GM23338 (cell line): ENCODE measurements around the gene MSANTD7. TPM values are rescaled to one million over a fixed set of nuclear protein-coding genes. Genes with fewer than 3 reads are reported as not detected.
A peak's percentile ranks its signal among the peaks of the same experiment; 100 is the strongest.

Experiments
- ATAC-seq: fragments of 200-7000 bp; cut with Tn5 transposase; 3 replicates; pipeline ENCODE4 v1.9.1; 2020
- DNase-seq: peaks from one replicate; pipeline ENCODE4 v3.0.0-alpha.2; 2015; ENCODE audit warnings: low spot score
- H2AFZ ChIP-seq: fragments of 200-600 bp; sonication (generic); 2 replicates; pipeline ENCODE4 v1.8.0; 2016; ENCODE audit warnings: antibody characterized with exemption, mild to moderate bottlenecking, moderate library complexity
- H3F3A ChIP-seq: fragments of 200-600 bp; sonication (generic); replicated peaks from 2 replicates; pipeline ENCODE4 v1.8.0; 2017; ENCODE audit warnings: antibody characterized with exemption, mixed run types, low read depth
- H3K27ac ChIP-seq: fragments of 200-600 bp; sonication (generic); 2 replicates; pipeline ENCODE4 v1.6.1; 2016; ENCODE audit warnings: low read depth
- H3K27me3 ChIP-seq: fragments of 200-600 bp; sonication (generic); 2 replicates; pipeline ENCODE4 v1.8.0; 2016; ENCODE audit warnings: mild to moderate bottlenecking, mixed run types, moderate library complexity; ENCODE audit not compliant: insufficient read depth
- H3K36me3 ChIP-seq: fragments of 200-600 bp; sonication (generic); 2 replicates; pipeline ENCODE4 v1.8.0; 2016; ENCODE audit warnings: mild to moderate bottlenecking; ENCODE audit not compliant: insufficient read depth
- H3K4me1 ChIP-seq: fragments of 200-600 bp; sonication (generic); 2 replicates; pipeline ENCODE4 v1.8.0; 2016; ENCODE audit warnings: mild to moderate bottlenecking, moderate library complexity; ENCODE audit not compliant: insufficient read depth
- H3K4me2 ChIP-seq: fragments of 200-600 bp; sonication (generic); 2 replicates; pipeline ENCODE4 v1.7.1; 2017; ENCODE audit warnings: mixed run types
- H3K4me3 ChIP-seq: fragments of 200-600 bp; sonication (generic); 2 replicates; pipeline ENCODE4 v1.6.1; 2016; ENCODE audit warnings: mixed run types
- H3K79me2 ChIP-seq: fragments of 200-600 bp; sonication (generic); replicated peaks from 2 replicates; pipeline ENCODE4 v1.8.0; 2017; ENCODE audit warnings: mild to moderate bottlenecking; ENCODE audit not compliant: insufficient read depth
- H3K9me2 ChIP-seq: fragments of 200-600 bp; sonication (generic); 2 replicates; pipeline ENCODE4 v1.8.0; 2017; ENCODE audit not compliant: insufficient read depth
- H4K20me1 ChIP-seq: fragments of 200-600 bp; sonication (generic); replicated peaks from 2 replicates; pipeline ENCODE4 v1.8.0; 2017; ENCODE audit warnings: mild to moderate bottlenecking; ENCODE audit not compliant: insufficient read depth
- H3K27ac Mint-ChIP-seq: 2 replicates; pipeline ENCODE4 v1.8.0; 2020; ENCODE audit warnings: inconsistent platforms, mild to moderate bottlenecking, moderate library complexity, mixed read lengths
- H3K27me3 Mint-ChIP-seq: 3 replicates; pipeline ENCODE4 v1.8.0; 2022; ENCODE audit warnings: low read depth, mild to moderate bottlenecking, moderate library complexity, mixed read lengths, inconsistent platforms; ENCODE audit not compliant: insufficient read depth, poor library complexity
- H3K36me3 Mint-ChIP-seq: 3 replicates; pipeline ENCODE4 v1.8.0; 2021; ENCODE audit warnings: low read depth, mild to moderate bottlenecking, inconsistent platforms, moderate library complexity, mixed read lengths
- H3K4me1 Mint-ChIP-seq: 3 replicates; pipeline ENCODE4 v1.8.0; 2020; ENCODE audit warnings: mild to moderate bottlenecking, inconsistent platforms, mixed read lengths
- H3K4me3 Mint-ChIP-seq: 3 replicates; pipeline ENCODE4 v1.8.0; 2021; ENCODE audit warnings: moderate library complexity, mild to moderate bottlenecking, inconsistent platforms, mixed read lengths
- H3K9me3 Mint-ChIP-seq: 3 replicates; pipeline ENCODE4 v1.8.0; 2020; ENCODE audit warnings: moderate library complexity, mild to moderate bottlenecking, inconsistent platforms, mixed read lengths
- CREB1 ChIP-seq: fragments of 250-450 bp; sonication (Bioruptor Pico); IDR thresholded peaks from 2 replicates; pipeline ENCODE4 v1.5.0; 2020; ENCODE audit warnings: low read depth, mild to moderate bottlenecking, moderate library complexity
- EZH2phosphoT487 ChIP-seq: fragments of 200-600 bp; sonication (generic); IDR thresholded peaks from one replicate; pipeline ENCODE4 v1.8.1; 2018; ENCODE audit warnings: antibody characterized with exemption; ENCODE audit not compliant: unreplicated experiment
- STAT1 ChIP-seq: IDR thresholded peaks from one replicate; pipeline ENCODE4 v1.6.1; 2016; ENCODE audit warnings: antibody characterized with exemption; ENCODE audit not compliant: unreplicated experiment
- ZNF331 ChIP-seq: fragments of 250-450 bp; sonication (Bioruptor Pico); IDR thresholded peaks from 2 replicates; pipeline ENCODE4 v1.5.0; 2020; ENCODE audit warnings: low read depth, mild to moderate bottlenecking, moderate library complexity
- polyA plus RNA-seq: library from polyadenylated mRNA; unstranded; fragments of >200 nt; fragmentation: Nextera tagmentation; extraction: Ambion mirVana; gene quantifications from 2 replicates; pipeline ENCODE4 v1.2.1, GENCODE V29; 2016
- total RNA-seq: library from RNA; depleted of rRNA; stranded (reverse); fragments of >200 nt; shearing (Covaris generic); gene quantifications from 2 replicates; pipeline ENCODE4 v1.2.3, GENCODE V29; 2014
- TF ChIP-seq, protein P1 (sequence below): fragments of 250-450 bp; sonication (Bioruptor Pico); IDR thresholded peaks from 2 replicates; pipeline ENCODE4 v1.5.0; 2020; ENCODE audit warnings: mild to moderate bottlenecking, moderate library complexity
- TF ChIP-seq, protein P2 (sequence below): IDR thresholded peaks from 2 replicates; pipeline ENCODE4 v1.6.1; 2016; ENCODE audit warnings: antibody characterized with exemption

The MSANTD7 gene
- total and polyA plus RNA-seq, 2 experiments from 2014 or later: 5.3 to 19.8 TPM

DNA sequence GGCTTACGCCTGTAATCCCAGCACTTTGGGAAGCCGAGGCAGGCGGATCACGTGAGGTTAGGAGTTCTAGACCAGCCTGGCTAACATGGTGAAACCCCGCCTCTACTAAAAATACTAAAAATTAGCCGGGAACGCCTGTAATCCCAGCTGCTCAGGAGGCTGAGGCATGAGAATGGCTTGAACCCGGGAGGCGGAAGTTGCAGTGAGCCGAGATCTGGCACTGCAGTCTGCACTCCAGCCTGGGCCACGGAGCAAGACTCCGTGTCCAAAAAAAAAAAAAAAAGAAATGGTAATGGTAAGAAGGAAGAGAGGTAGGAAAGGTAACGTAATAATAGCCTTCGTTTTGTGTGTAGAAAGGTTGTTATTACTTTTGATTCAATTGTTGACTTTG, 1.2 kb downstream of the MSANTD7 start (continued):
- TF ChIP-seq, protein P1, sequence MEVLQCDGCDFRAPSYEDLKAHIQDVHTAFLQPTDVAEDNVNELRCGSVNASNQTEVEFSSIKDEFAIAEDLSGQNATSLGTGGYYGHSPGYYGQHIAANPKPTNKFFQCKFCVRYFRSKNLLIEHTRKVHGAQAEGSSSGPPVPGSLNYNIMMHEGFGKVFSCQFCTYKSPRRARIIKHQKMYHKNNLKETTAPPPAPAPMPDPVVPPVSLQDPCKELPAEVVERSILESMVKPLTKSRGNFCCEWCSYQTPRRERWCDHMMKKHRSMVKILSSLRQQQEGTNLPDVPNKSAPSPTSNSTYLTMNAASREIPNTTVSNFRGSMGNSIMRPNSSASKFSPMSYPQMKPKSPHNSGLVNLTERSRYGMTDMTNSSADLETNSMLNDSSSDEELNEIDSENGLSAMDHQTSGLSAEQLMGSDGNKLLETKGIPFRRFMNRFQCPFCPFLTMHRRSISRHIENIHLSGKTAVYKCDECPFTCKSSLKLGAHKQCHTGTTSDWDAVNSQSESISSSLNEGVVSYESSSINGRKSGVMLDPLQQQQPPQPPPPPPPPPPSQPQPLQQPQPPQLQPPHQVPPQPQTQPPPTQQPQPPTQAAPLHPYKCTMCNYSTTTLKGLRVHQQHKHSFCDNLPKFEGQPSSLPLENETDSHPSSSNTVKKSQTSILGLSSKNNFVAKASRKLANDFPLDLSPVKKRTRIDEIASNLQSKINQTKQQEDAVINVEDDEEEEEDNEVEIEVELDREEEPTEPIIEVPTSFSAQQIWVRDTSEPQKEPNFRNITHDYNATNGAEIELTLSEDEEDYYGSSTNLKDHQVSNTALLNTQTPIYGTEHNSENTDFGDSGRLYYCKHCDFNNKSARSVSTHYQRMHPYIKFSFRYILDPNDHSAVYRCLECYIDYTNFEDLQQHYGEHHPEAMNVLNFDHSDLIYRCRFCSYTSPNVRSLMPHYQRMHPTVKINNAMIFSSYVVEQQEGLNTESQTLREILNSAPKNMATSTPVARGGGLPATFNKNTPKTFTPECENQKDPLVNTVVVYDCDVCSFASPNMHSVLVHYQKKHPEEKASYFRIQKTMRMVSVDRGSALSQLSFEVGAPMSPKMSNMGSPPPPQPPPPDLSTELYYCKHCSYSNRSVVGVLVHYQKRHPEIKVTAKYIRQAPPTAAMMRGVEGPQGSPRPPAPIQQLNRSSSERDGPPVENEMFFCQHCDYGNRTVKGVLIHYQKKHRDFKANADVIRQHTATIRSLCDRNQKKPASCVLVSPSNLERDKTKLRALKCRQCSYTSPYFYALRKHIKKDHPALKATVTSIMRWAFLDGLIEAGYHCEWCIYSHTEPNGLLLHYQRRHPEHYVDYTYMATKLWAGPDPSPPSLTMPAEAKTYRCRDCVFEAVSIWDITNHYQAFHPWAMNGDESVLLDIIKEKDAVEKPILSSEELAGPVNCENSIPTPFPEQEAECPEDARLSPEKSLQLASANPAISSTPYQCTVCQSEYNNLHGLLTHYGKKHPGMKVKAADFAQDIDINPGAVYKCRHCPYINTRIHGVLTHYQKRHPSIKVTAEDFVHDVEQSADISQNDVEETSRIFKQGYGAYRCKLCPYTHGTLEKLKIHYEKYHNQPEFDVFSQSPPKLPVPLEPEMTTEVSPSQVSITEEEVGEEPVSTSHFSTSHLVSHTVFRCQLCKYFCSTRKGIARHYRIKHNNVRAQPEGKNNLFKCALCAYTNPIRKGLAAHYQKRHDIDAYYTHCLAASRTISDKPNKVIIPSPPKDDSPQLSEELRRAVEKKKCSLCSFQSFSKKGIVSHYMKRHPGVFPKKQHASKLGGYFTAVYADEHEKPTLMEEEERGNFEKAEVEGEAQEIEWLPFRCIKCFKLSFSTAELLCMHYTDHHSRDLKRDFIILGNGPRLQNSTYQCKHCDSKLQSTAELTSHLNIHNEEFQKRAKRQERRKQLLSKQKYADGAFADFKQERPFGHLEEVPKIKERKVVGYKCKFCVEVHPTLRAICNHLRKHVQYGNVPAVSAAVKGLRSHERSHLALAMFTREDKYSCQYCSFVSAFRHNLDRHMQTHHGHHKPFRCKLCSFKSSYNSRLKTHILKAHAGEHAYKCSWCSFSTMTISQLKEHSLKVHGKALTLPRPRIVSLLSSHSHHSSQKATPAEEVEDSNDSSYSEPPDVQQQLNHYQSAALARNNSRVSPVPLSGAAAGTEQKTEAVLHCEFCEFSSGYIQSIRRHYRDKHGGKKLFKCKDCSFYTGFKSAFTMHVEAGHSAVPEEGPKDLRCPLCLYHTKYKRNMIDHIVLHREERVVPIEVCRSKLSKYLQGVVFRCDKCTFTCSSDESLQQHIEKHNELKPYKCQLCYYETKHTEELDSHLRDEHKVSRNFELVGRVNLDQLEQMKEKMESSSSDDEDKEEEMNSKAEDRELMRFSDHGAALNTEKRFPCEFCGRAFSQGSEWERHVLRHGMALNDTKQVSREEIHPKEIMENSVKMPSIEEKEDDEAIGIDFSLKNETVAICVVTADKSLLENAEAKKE (CRISPR knock-in tag): no peak
- no peak for TF ChIP-seq STAT1
- no peak for TF ChIP-seq EZH2phosphoT487
- no peak for TF ChIP-seq CREB1 (CRISPR knock-in tag)

DNA sequence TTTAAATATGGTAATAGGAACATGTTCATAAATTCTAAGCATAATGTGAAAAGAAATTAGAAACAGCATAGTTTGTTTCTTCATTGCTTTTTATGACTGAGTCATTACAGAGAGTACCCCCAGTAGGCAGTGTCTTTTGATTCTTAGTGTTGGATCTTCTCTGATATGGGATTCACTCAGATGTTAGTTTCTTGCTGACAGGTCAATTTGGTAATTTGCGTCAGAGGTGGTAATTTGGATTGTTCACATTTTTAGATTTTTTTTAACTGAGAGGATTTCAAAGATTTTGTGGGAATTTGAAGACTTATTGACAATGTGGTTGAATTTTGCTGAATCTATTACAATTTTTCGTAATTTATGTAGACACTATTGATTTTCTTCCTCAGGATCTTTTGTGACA, 2.1 kb downstream of the MSANTD7 start:
- peaks cover 11% of the 10 kb centered on the region for H4K20me1 ChIP-seq
- TF ChIP-seq CREB1 (CRISPR knock-in tag) (no peak), ZNF331 (CRISPR knock-in tag) (no peak)
- TF ChIP-seq, protein P2, sequence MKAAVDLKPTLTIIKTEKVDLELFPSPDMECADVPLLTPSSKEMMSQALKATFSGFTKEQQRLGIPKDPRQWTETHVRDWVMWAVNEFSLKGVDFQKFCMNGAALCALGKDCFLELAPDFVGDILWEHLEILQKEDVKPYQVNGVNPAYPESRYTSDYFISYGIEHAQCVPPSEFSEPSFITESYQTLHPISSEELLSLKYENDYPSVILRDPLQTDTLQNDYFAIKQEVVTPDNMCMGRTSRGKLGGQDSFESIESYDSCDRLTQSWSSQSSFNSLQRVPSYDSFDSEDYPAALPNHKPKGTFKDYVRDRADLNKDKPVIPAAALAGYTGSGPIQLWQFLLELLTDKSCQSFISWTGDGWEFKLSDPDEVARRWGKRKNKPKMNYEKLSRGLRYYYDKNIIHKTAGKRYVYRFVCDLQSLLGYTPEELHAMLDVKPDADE: no peak
- TF ChIP-seq, protein P1 (CRISPR knock-in tag): no peak

More for the DNA sequence above, 2.1 kb downstream of the MSANTD7 start:
- Mint-ChIP-seq H3K36me3 (peaks cover 53% of the 10 kb centered on the region), H3K4me3 (peak overlapping the region; percentile 95; the same call in 1 of the 3 replicates), H3K4me1 (peaks cover 7% of the 10 kb centered on the region; the same call in 2 of the 3 replicates), H3K9me3 (no peaks in the 10 kb centered on the region; the same call in 2 of the 3 replicates), H3K27me3 (peaks cover 6% of the 10 kb centered on the region), H3K27ac (no peak overlapping the region)
- Histone ChIP-seq H3K36me3 (peaks cover 46% of the 10 kb centered on the region), H2AFZ (no peak overlapping the region), H3K9me2 (no peaks in the 10 kb centered on the region), H3K27ac (no peak overlapping the region), H3K27me3 (no peaks in the 10 kb centered on the region), H3K4me1 (peaks cover 7% of the 10 kb centered on the region), H3K4me3 (no peak overlapping the region), H3K79me2 (peaks cover 43% of the 10 kb centered on the region), H3K4me2 (no peak overlapping the region), H3F3A (no peaks in the 10 kb centered on the region)
- no peak for DNase-seq
- ATAC-seq: no peak
